ENCODE results near the gene CNTNAP1. TPM values are rescaled to one million over a fixed set of nuclear protein-coding genes. Genes with fewer than 3 reads are reported as not detected.

Gene CNTNAP1
- total RNA-seq, 2 experiments from 2014 or later, result 4.4 to 4.5 TPM

DNA sequence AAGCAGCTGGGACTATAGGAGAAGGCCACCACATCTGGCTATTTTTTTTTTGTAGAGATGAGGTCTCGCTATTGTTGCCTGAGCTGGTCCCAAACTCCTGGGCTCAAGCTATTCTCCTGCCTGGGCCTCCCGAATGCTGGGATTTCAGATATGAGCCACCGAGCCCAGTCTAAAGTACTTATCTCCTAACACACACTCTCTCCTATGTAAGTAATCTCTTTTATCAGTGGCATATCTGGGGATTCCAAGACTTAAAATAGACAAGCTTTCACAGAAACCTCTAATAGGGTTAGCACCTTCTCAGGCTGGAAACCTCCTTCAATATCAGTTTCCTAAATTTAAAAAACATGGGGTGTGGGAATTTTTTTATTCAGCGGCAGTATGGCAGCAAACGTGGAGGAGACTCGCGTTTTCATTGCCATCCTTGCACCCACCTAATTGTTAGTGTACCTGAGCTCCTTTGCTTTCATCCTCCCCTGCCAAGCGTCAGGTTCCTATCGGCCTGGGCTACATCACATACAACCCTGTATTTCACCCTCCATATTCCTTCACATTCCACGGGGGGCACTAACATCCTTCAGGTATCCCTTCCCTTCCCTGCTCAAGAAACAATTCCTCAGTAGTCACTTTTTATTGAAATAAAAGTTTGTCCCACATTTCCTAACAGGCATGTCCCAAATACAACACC, 61.4 kb downstream of the CNTNAP1 start:
- TF ChIP-seq CTCF (IDR thresholded peaks at IDR 0.05), result no peak
- DNase-seq (no peak), ATAC-seq (ENCODE audit: poor library complexity) (no peak)
- H3K27me3 ChIP-seq (ENCODE audit: control insufficient read depth in 1 of 2, insufficient read depth in 2 of 2, low read length in 2 of 2), result peaks cover 0 to 2% of the 10 kb centered on the region in 2 experiments
- Mint-ChIP-seq H3K9me3 (no peaks in the 10 kb centered on the region), H3K27me3 (no peaks in the 10 kb centered on the region), H3K4me3 (peak overlapping the region; percentile 96), H3K4me1 (ENCODE audit: low read depth) (peaks cover 26% of the 10 kb centered on the region), H3K36me3 (ENCODE audit: low read depth) (peaks cover 6% of the 10 kb centered on the region), H3K27ac (peak overlapping the region; percentile 91)
- no peaks in the 10 kb centered on the region for H3K9me3 ChIP-seq (ENCODE audit: control insufficient read depth in 1 of 2, insufficient read depth in 1 of 2, low read length in 2 of 2)
- H3K36me3 ChIP-seq (ENCODE audit: insufficient read depth, low read length), result peaks cover 2% of the 10 kb centered on the region
- H3K27ac ChIP-seq (ENCODE audit: low read depth in 1 of 2, low read length in 2 of 2), result peak overlapping the region in 1 of 2 donors; percentile 77
- ChIA-PET CTCF (interaction anchor here (1.0 to 1.8 kb wide), 2 partner anchors 20 to 34 kb away, joined by 3 to 6 read pairs; no protein-coding TSS in a partner anchor), POLR2A (interaction anchor here (1.0 to 1.1 kb wide), 4 partner anchors 16 to 135 kb away, joined by 3 to 4 read pairs (median 3); no protein-coding TSS in a partner anchor)
- peak overlapping the region; percentile 86 for H3K4me3 ChIP-seq (ENCODE audit: low read length)
- H3K4me1 ChIP-seq (ENCODE audit: insufficient read depth, low read length), result peaks cover 29% of the 10 kb centered on the region
- intact Hi-C loops (cut with DNase I, micrococcal nuclease), result loop anchor here in 1 of 2 experiments (2.0 to 5.0 kb wide), 2 partner anchors 29 to 61 kb away; partner anchors contain the start of genes CCR10, CNTNAP1 and VPS25

DNA sequence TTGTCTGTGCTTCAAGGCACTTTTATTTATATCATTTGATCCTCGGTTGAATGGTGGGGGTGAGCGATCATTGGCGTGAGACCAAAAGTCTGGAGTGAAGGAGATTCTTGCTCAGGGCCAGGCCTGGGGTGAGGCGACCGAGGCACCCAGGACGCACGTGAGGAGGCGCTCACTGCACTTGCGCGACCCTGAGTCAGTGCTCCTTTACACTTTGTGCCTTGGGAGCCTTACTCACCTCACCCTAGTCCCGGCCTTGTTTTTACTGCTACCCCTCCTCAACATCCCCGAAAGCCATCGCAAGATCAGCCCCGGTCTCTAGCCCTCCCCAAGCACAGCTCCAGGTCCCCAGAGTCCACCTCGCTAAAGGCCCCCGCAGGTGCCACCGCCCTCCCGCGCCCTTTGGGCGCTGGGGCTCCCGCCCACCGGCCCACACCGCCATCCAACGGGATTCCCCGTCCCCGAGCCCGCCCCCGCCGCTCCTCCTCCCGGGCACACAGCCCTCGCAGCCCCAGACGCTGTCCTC, 62.0 kb downstream of the CNTNAP1 start:
- H3K36me3 Mint-ChIP-seq (ENCODE audit: low read depth), result peaks cover 6% of the 10 kb centered on the region
- Histone ChIP-seq H3K27me3 (ENCODE audit: control insufficient read depth in 1 of 2, insufficient read depth in 2 of 2, low read length in 2 of 2) (peaks cover 0 to 3% of the 10 kb centered on the region in 2 experiments), H3K9me3 (ENCODE audit: control insufficient read depth in 1 of 2, insufficient read depth in 1 of 2, low read length in 2 of 2) (no peaks in the 10 kb centered on the region), H3K4me1 (ENCODE audit: insufficient read depth, low read length) (peaks cover 29% of the 10 kb centered on the region), H3K4me3 (ENCODE audit: low read length) (peak overlapping the region; percentile 86), H3K27ac (ENCODE audit: low read depth in 1 of 2, low read length in 2 of 2) (peak overlapping the region in 1 of 2 donors; percentile 77), H3K36me3 (ENCODE audit: insufficient read depth, low read length) (peaks cover 2% of the 10 kb centered on the region)
- peak; percentile 20 to 84 (median 46) for DNase-seq
- H3K27me3 Mint-ChIP-seq, result peaks cover 4% of the 10 kb centered on the region
- ATAC-seq (ENCODE audit: poor library complexity), result peak; percentile 56
- H3K4me3 Mint-ChIP-seq, result peak overlapping the region; percentile 96
- no peak for TF ChIP-seq CTCF (IDR thresholded peaks at IDR 0.05)
- H3K4me1 Mint-ChIP-seq (ENCODE audit: low read depth), result peaks cover 26% of the 10 kb centered on the region
- peak overlapping the region; percentile 91 for H3K27ac Mint-ChIP-seq
- intact Hi-C loops (cut with DNase I, micrococcal nuclease), result loop anchor here in 1 of 2 experiments (2.0 to 5.0 kb wide), 2 partner anchors 28 to 62 kb away; partner anchors contain the start of genes CCR10, CNTNAP1 and VPS25
- H3K9me3 Mint-ChIP-seq, result no peaks in the 10 kb centered on the region
- POLR2A ChIA-PET, result interaction anchor here (1.0 to 1.1 kb wide), 4 partner anchors 17 to 136 kb away, joined by 3 to 4 read pairs (median 3); no protein-coding TSS in a partner anchor
- CTCF ChIA-PET, result no interaction called here

DNA sequence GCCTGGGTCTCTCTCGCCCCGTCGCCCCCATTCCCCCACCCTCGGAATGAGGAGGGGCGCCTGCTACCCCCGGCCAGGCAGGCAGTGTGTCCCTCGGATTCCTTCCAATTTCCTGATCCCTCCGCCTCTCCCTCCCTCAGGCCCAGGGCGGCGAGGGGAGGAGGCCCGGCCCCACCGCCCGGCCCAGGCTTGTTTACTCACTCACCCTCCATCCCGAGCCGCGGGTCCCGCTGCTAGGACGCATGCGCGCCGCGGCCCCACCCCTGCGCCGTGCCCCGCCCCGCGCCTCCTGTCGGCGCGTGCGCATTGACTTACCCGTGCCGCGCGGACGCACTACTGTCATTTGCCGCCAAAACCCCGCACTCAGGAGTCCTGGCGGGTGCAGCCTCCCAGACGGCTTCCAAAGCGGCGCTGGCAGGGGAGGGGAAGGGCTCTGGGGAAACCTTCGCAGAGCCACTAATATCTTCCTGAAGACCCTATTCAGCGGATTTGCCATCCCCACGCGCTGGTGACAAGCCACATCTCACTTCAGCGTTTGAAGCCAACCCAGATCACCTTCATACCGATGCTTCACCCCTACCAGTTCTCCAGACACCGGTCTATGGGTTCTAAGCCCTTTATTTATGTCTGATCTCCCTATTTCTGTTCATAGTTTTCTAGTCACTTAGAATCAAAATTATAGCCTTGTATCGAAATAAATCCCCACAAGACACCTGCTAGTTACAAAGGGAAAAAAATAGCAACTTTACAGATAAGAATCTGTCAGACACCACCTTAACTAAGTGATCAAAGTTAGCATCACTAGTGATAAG, 62.7 kb downstream of the CNTNAP1 start, which contains the start of gene EZH1:
TSS of gene EZH1 (minus strand) at position 235 of the 812 bp plus-strand sequence. CDS start 16,099 bp downstream, outside the sequence.
- Histone ChIP-seq H3K36me3 (ENCODE audit: insufficient read depth, low read length) (peaks cover 2% of the 10 kb centered on the region), H3K4me3 (ENCODE audit: low read length) (peak within 1 kb of the TSS; percentile 86), H3K27me3 (ENCODE audit: control insufficient read depth in 1 of 2, insufficient read depth in 2 of 2, low read length in 2 of 2) (peaks cover 0 to 3% of the 10 kb centered on the region in 2 experiments), H3K27ac (ENCODE audit: low read depth in 1 of 2, low read length in 2 of 2) (peak within 1 kb of the TSS; percentile 41 to 77), H3K9me3 (ENCODE audit: control insufficient read depth in 1 of 2, insufficient read depth in 1 of 2, low read length in 2 of 2) (no peaks in the 10 kb centered on the region), H3K4me1 (ENCODE audit: insufficient read depth, low read length) (peaks cover 29% of the 10 kb centered on the region)
- Mint-ChIP-seq H3K4me3 (peak within 1 kb of the TSS; percentile 96), H3K27ac (peak within 1 kb of the TSS; percentile 91), H3K27me3 (peaks cover 5% of the 10 kb centered on the region), H3K4me1 (ENCODE audit: low read depth) (peaks cover 26% of the 10 kb centered on the region), H3K36me3 (ENCODE audit: low read depth) (peaks cover 6% of the 10 kb centered on the region), H3K9me3 (no peaks in the 10 kb centered on the region)
- ATAC-seq (ENCODE audit: poor library complexity), result peak; percentile 92
- CTCF ChIA-PET, result no interaction called here
- DNase-seq, result peak; percentile 77 to 97 (median 92)
- POLR2A ChIA-PET, result interaction anchor here (1.0 kb wide), 2 partner anchors 38 to 137 kb away, joined by 3 read pairs; no protein-coding TSS in a partner anchor
- no peak for TF ChIP-seq CTCF (IDR thresholded peaks at IDR 0.05)
- intact Hi-C loops (cut with DNase I, micrococcal nuclease), result loop anchor here in 1 of 2 experiments (2.0 to 5.0 kb wide), 2 partner anchors 28 to 63 kb away; partner anchors contain the start of genes CCR10, CNTNAP1 and VPS25
